Ectodermal cell (in vitro differentiated cells): ENCODE measurements around the gene PLD2.
A peak's percentile ranks its signal among the peaks of the same experiment; 100 is the strongest.
"Not testable (repeated sequence)": the region's sequence is repeated elsewhere in the genome, so short reads cannot be mapped to it uniquely, and the experiment has no call there.

Experiments used
- H3K27ac ChIP-seq: 2 replicates; pipeline ENCODE4 v1.7.0; 2013; ENCODE audit warnings: mild to moderate bottlenecking, low read depth, low read length; ENCODE audit not compliant: insufficient read depth, poor library complexity, severe bottlenecking
- H3K27me3 ChIP-seq: 2 replicates; pipeline ENCODE4 v1.7.0; 2013; ENCODE audit warnings: mild to moderate bottlenecking, low read length; ENCODE audit not compliant: insufficient read depth, control insufficient read depth, poor library complexity, severe bottlenecking
- H3K36me3 ChIP-seq: one replicate; pipeline ENCODE4 v1.7.0; 2013; ENCODE audit warnings: low read length; ENCODE audit not compliant: control insufficient read depth, insufficient read depth
- H3K4me1 ChIP-seq: one replicate; pipeline ENCODE4 v1.7.0; 2013; ENCODE audit warnings: low read length; ENCODE audit not compliant: control insufficient read depth, insufficient read depth
- H3K4me3 ChIP-seq: 2 replicates; pipeline ENCODE4 v1.7.0; 2013; ENCODE audit warnings: low read depth, low read length, control low read depth; ENCODE audit not compliant: insufficient read depth
- H3K9me3 ChIP-seq: 2 replicates; pipeline ENCODE4 v1.7.0; 2013; ENCODE audit warnings: mild to moderate bottlenecking, low read length, moderate library complexity; ENCODE audit not compliant: control insufficient read depth
- WGBS, 2 experiments: methylation state at CpG; one replicate each; pipeline ENCODE4 v1.1.7; 2013; ENCODE audit warnings: missing lambda C conversion rate in 2 of 2; 5-methylcytosine and 5-hydroxymethylcytosine counted together

The PLD2 gene

DNA sequence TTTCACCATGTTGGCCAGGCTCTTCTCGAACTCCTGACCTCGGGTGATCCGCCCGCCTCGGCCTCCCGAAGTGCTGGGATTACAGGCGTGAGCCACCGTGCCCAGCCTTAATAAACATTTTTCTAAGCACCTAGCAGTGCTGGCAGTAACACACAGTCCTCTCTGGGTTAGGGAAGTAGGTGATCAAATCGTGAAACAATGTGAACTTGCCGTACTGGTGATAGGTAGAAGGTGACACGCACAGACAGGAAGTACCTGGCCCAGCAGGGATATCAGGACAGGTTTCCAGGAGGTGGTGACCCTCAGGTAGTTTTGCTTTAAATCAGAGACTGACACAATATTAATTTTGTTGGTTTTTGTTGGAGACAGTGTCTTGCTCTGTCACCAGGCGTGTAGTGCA, 4.5 kb downstream of the PLD2 start:
- 93 to 95% methylated on average over 12 of the region's 12 CpGs for WGBS, 2 experiments
- Histone ChIP-seq H3K27ac (no peak overlapping the region), H3K36me3 (no peaks in the 10 kb centered on the region), H3K9me3 (no peaks in the 10 kb centered on the region), H3K27me3 (no peaks in the 10 kb centered on the region), H3K4me1 (peaks cover 5% of the 10 kb centered on the region), H3K4me3 (no peak overlapping the region)

GRCh38 chr17:4812690-4813089, 5.7 kb downstream of the PLD2 start:
- no peaks in the 10 kb centered on the region for H3K36me3 ChIP-seq
- H3K27ac ChIP-seq, result no peak overlapping the region
- peaks cover 5% of the 10 kb centered on the region for H3K4me1 ChIP-seq
- WGBS, 2 experiments, result 94 to 95% methylated on average over 7 of the region's 7 CpGs
- H3K9me3 ChIP-seq, result no peaks in the 10 kb centered on the region
- H3K4me3 ChIP-seq, result no peak overlapping the region
- H3K27me3 ChIP-seq, result no peaks in the 10 kb centered on the region

DNA sequence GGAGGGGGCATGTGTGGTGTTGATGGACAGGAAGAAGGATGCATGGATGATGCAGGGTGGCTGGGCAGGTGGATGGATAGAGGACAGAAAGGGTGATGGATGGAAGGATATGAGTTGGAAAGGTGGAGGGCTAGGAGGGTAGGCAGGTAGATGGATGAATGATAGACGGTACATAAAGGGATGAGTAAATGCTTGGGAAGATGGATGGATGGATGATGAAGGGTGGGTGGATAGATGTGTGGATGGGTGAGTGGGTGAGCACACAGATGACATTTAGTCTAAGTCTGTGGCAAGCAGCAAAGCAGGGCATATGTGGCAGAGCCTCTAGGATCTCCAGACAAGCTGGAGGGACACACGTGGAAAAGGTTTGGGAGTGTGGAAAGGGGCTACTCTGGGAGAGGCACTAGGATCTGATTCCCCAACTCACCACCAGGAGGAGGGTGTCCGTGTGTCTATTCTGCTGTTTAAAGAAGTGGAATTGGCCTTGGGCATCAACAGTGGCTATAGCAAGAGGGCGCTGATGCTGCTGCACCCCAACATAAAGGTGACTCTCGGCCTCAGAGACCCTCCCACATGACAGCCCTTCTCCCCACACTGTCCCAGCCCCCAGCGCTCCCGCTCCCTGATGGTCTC, 8.2 kb downstream of the PLD2 start:
- Histone ChIP-seq H3K27me3 (no peaks in the 10 kb centered on the region), H3K4me3 (no peak overlapping the region), H3K27ac (no peak overlapping the region), H3K4me1 (no peaks in the 10 kb centered on the region), H3K36me3 (peaks cover 6% of the 10 kb centered on the region), H3K9me3 (no peaks in the 10 kb centered on the region)
- 86 to 90% methylated on average over 7 of the region's 7 CpGs for WGBS, 2 experiments

DNA sequence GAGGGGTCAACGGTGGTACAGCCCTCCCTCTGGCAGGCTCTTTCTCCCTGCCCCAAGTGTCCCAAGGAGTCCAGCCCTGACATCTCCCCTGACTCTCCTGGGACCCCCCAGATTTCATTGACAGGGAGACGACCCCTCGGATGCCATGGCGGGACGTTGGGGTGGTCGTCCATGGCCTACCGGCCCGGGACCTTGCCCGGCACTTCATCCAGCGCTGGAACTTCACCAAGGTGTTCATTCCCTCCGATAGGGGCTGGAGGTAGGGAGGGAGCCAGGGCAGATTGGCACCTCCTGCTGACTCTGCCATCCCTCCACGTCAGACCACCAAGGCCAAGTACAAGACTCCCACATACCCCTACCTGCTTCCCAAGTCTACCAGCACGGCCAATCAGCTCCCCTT, 9.9 kb downstream of the PLD2 start:
- H3K27ac ChIP-seq, result no peak overlapping the region
- peaks cover 6% of the 10 kb centered on the region for H3K36me3 ChIP-seq
- H3K4me1 ChIP-seq, result no peaks in the 10 kb centered on the region
- H3K27me3 ChIP-seq, result no peaks in the 10 kb centered on the region
- no peak overlapping the region for H3K4me3 ChIP-seq
- no peaks in the 10 kb centered on the region for H3K9me3 ChIP-seq
- WGBS, 2 experiments, result 93 to 94% methylated on average over 13 of the region's 13 CpGs

GRCh38 chr17:4818276-4818675, 11.3 kb downstream of the PLD2 start:
- Histone ChIP-seq H3K9me3 (no peaks in the 10 kb centered on the region), H3K36me3 (peaks cover 9% of the 10 kb centered on the region), H3K4me3 (no peak overlapping the region), H3K27ac (no peak overlapping the region), H3K27me3 (no peaks in the 10 kb centered on the region), H3K4me1 (no peaks in the 10 kb centered on the region)
- WGBS, 2 experiments, result 83 to 89% methylated on average over 12 of the region's 12 CpGs

- no peaks in the 10 kb centered on the region for H3K4me1 ChIP-seq
- no peaks in the 10 kb centered on the region for H3K9me3 ChIP-seq
- peaks cover 9% of the 10 kb centered on the region for H3K36me3 ChIP-seq
- H3K4me3 ChIP-seq, result no peak overlapping the region
- H3K27me3 ChIP-seq, result no peaks in the 10 kb centered on the region
- no peak overlapping the region for H3K27ac ChIP-seq
- WGBS, 2 experiments, result 91% methylated on average over 3 of the region's 3 CpGs
Measured at GRCh38 chr17:4822835-4823234, 15.9 kb downstream of the PLD2 start.

GRCh38 chr17:4823373-4824089, 16.6 kb downstream of the PLD2 start:
- peaks cover 9% of the 10 kb centered on the region for H3K36me3 ChIP-seq
- no peak overlapping the region for H3K4me3 ChIP-seq
- 90% methylated on average over 12 of the region's 12 CpGs for WGBS, 2 experiments
- no peaks in the 10 kb centered on the region for H3K27me3 ChIP-seq
- H3K4me1 ChIP-seq, result no peaks in the 10 kb centered on the region
- H3K27ac ChIP-seq, result no peak overlapping the region
- no peaks in the 10 kb centered on the region for H3K9me3 ChIP-seq

GRCh38 chr17:4827399-4827798, 20.4 kb downstream of the PLD2 start:
- H3K27ac ChIP-seq, result no peak overlapping the region
- H3K36me3 ChIP-seq, result peaks cover 3% of the 10 kb centered on the region
- H3K4me3 ChIP-seq, result no peak overlapping the region
- WGBS, 2 experiments, result 75 to 76% methylated on average over 8 of the region's 8 CpGs
- H3K9me3 ChIP-seq, result no peaks in the 10 kb centered on the region
- no peaks in the 10 kb centered on the region for H3K27me3 ChIP-seq
- H3K4me1 ChIP-seq, result no peaks in the 10 kb centered on the region

- H3K27ac ChIP-seq, H3K36me3 ChIP-seq, H3K9me3 ChIP-seq, H3K27me3 ChIP-seq: not testable (repeated sequence)
- H3K4me1 ChIP-seq, result peaks cover 20% of the 10 kb centered on the region
- WGBS, 2 experiments, result 0% methylated on average over 11 of the region's 17 CpGs
- H3K4me3 ChIP-seq, result peak overlapping the region; percentile 74
Measured at GRCh38 chr17:4832829-4833177, 25.9 kb downstream of the PLD2 start.

DNA sequence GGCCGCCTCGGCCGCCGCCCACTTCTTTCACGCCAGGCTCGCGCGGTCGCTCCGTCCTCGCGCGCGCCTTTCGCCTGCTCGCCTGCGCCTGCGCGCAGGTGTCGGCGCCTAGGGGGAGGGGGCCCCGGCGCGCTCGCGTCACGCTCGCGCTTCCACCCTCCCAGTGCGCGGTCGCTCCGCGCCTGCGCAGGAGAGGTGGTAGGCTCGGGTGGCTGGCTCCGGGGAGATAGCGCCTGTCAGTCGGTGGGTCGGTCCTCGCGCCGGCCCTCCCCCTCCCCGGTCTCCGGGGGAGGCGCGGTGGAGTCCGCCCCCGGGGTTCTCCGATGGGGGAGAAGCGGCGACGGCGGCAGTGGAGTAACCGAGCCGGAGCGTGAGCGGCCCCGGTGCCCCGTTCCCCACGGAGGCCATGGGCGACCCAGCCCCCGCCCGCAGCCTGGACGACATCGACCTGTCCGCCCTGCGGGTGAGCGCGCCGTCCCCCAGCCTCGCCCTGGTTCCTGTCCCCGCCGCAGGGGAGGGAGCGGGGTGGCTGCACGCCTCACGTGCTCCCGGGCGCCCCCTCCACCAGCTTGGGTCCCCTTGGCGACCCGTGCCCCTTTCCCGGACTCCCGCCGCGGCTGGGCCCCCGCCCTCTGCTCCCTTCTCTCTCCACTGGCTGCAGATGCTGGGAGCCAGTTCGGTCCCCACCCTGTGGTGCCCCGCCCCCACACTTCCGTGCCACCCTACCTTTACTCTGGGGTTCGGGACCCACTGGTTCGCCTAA, 26.4 kb downstream of the PLD2 start, which contains the start of gene MINK1:
MINK1 (plus strand) TSS at position 163 of the 763 bp plus-strand sequence; CDS start at position 407, 244 bp downstream.
- H3K9me3 ChIP-seq, result no peaks in the 10 kb centered on the region
- H3K36me3 ChIP-seq, result no peaks in the 10 kb centered on the region
- peak within 1 kb of the TSS; percentile 44 for H3K27ac ChIP-seq
- H3K4me1 ChIP-seq, result peaks cover 22% of the 10 kb centered on the region
- H3K27me3 ChIP-seq, result no peaks in the 10 kb centered on the region
- 0% methylated on average over 91 of the region's 91 CpGs for WGBS, 2 experiments
- peak within 1 kb of the TSS; percentile 74 for H3K4me3 ChIP-seq
